RWPE1 (cell line): ENCODE measurements around the gene ERBIN.
"Not testable (repeated sequence)": the region's sequence is repeated elsewhere in the genome, so short reads cannot be mapped to it uniquely, and the experiment has no call there.

Source experiments
- CTCF ChIA-PET: fragments of 350-600 bp; sonication (Branson Sonifier 250); formaldehyde crosslinking; extraction: SDS; loops from one replicate; lab custom pipeline; 2021; lab: Yijun Ruan, JAX
- POLR2A ChIA-PET: fragments of 400-600 bp; formaldehyde crosslinking; extraction: SDS; loops from one replicate; lab custom pipeline; 2020; ENCODE audit warnings: antibody characterized with exemption; ENCODE audit not compliant: low non-redundant PET; lab: Yijun Ruan, JAX
- DNase-seq: peaks from one replicate; pipeline ENCODE4 v3.0.0; 2012; ENCODE audit warnings: low spot score
- H3K27ac ChIP-seq: fragments of 450-650 bp; 2 replicates; pipeline ENCODE4 v1.5.1; 2017
- CTCF ChIP-seq: fragments of 450-650 bp; conservative IDR thresholded peaks from 2 replicates; pipeline ENCODE4 v1.5.1; 2017; ENCODE audit warnings: low read depth, mild to moderate bottlenecking

ERBIN gene

GRCh38 chr5:66015196-66015960 lies 89.0 kb downstream of the ERBIN start:
- ChIA-PET POLR2A (no interaction called here), CTCF (interaction anchor here (0.7 to 1.1 kb wide), 2 partner anchors 10 to 131 kb away, joined by 3 read pairs; no protein-coding TSS in a partner anchor)
- no peak for TF ChIP-seq CTCF
- no peak overlapping the region for H3K27ac ChIP-seq
- DNase-seq: no peak

- DNase-seq: no peak
- ChIA-PET POLR2A (no interaction called here), CTCF (interaction anchor here (0.5 to 1.5 kb wide), 4 partner anchors 12 to 106 kb away, joined by 3 to 4 read pairs (median 4); no protein-coding TSS in a partner anchor)
- H3K27ac ChIP-seq: no peak overlapping the region
- no peak for TF ChIP-seq CTCF
These were observed 95.2 kb downstream of the ERBIN start for GRCh38 chr5:66021585-66021984.

- ChIA-PET POLR2A (no interaction called here), CTCF (no interaction called here)
- DNase-seq: no peak
- no peak overlapping the region for H3K27ac ChIP-seq
- TF ChIP-seq CTCF: no peak
These were observed 112.9 kb downstream of the ERBIN start for GRCh38 chr5:66039296-66039695.

GRCh38 chr5:66039701-66040100 lies 113.3 kb downstream of the ERBIN start:
- POLR2A ChIA-PET: no interaction called here
- CTCF ChIA-PET: interaction anchor here (0.8 kb wide), 1 partner anchor 101 kb away, joined by 4 read pairs; no protein-coding TSS in a partner anchor
- no peak overlapping the region for H3K27ac ChIP-seq
- no peak for TF ChIP-seq CTCF
- DNase-seq: no peak

- ChIA-PET CTCF (interaction anchor here (0.6 to 0.7 kb wide), 3 partner anchors 282 to 1073 kb away, joined by 3 to 5 read pairs (median 3); no protein-coding TSS in a partner anchor), POLR2A (no interaction called here)
- DNase-seq: no peak
- no peak overlapping the region for H3K27ac ChIP-seq
- TF ChIP-seq CTCF: no peak
These were observed 115.3 kb downstream of the ERBIN start for GRCh38 chr5:66041627-66042026.

- POLR2A ChIA-PET: no interaction called here
- no peak for TF ChIP-seq CTCF
- no peak for DNase-seq
- no peak overlapping the region for H3K27ac ChIP-seq
- CTCF ChIA-PET: no interaction called here
These were observed 130.9 kb downstream of the ERBIN start for GRCh38 chr5:66057239-66057638.

- DNase-seq, CTCF ChIA-PET, POLR2A ChIA-PET, H3K27ac ChIP-seq: not testable (repeated sequence)
These were observed 134.9 kb downstream of the ERBIN start for GRCh38 chr5:66061320-66061719.

GRCh38 chr5:66063061-66063460 lies 136.7 kb downstream of the ERBIN start:
- POLR2A ChIA-PET, CTCF ChIA-PET, H3K27ac ChIP-seq, DNase-seq: not testable (repeated sequence)
